ENCODE results near the gene VEGFA. TPM values are rescaled to one million over a fixed set of nuclear protein-coding genes. Genes with fewer than 3 reads are reported as not detected.

The VEGFA gene
- total RNA-seq, 4 donors from 2014 or later = 36.2 to 91.3 (median 70.4) TPM

- TF ChIP-seq CTCF (IDR thresholded peaks at IDR 0.05) (no peak), POLR2A (IDR thresholded peaks at IDR 0.05) (no peak)
- 83 to 95% methylated on average over 5 of the region's 5 CpGs for whole genome bisulfite sequencing, 2 donors
- intact Hi-C loops (cut with DNase I; ENCODE audit: low total_unique reads) = no loop called here
- no peak for DNase-seq (ENCODE audit: low spot score in 2 of 2)
- no peak overlapping the region for H3K4me3 ChIP-seq (ENCODE audit: low read depth, poor library complexity, severe bottlenecking)
Observed at GRCh38 chr6:43805699-43806042, 35.7 kb downstream of the VEGFA start.

- intact Hi-C loops (cut with DNase I; ENCODE audit: low total_unique reads) = no loop called here
- WGBS, 2 donors = 82 to 85% methylated on average over 9 of the region's 9 CpGs
- no peak for DNase-seq (ENCODE audit: low spot score in 2 of 2)
- H3K4me3 ChIP-seq (ENCODE audit: low read depth, poor library complexity, severe bottlenecking) = no peak overlapping the region
- TF ChIP-seq CTCF (IDR thresholded peaks at IDR 0.05) (no peak), POLR2A (IDR thresholded peaks at IDR 0.05) (no peak)
Observed at GRCh38 chr6:43806043-43806757, 36.2 kb downstream of the VEGFA start.

- intact Hi-C loops (cut with DNase I; ENCODE audit: low total_unique reads) = no loop called here
- 89% methylated on average over 5 of the region's 5 CpGs for WGBS, 2 donors
- no peak for DNase-seq (ENCODE audit: low spot score in 2 of 2)
- H3K4me3 ChIP-seq (ENCODE audit: low read depth, poor library complexity, severe bottlenecking) = no peak overlapping the region
- TF ChIP-seq POLR2A (IDR thresholded peaks at IDR 0.05) (no peak), CTCF (IDR thresholded peaks at IDR 0.05) (no peak)
Observed at GRCh38 chr6:43806758-43807227, 36.8 kb downstream of the VEGFA start.

GRCh38 chr6:43807228-43808061 is 37.4 kb downstream of the VEGFA start:
- intact Hi-C loops (cut with DNase I; ENCODE audit: low total_unique reads) = no loop called here
- H3K4me3 ChIP-seq (ENCODE audit: low read depth, poor library complexity, severe bottlenecking) = no peak overlapping the region
- DNase-seq (ENCODE audit: low spot score in 2 of 2) = no peak
- whole genome bisulfite sequencing, 2 donors = 37 to 51% methylated on average over 11 of the region's 11 CpGs
- no peak for TF ChIP-seq CTCF (IDR thresholded peaks at IDR 0.05)
- TF ChIP-seq POLR2A (IDR thresholded peaks at IDR 0.05) = no peak

- intact Hi-C loops (cut with DNase I; ENCODE audit: low total_unique reads) = no loop called here
- no peak overlapping the region for H3K4me3 ChIP-seq (ENCODE audit: low read depth, poor library complexity, severe bottlenecking)
- TF ChIP-seq CTCF (IDR thresholded peaks at IDR 0.05) (no peak), POLR2A (IDR thresholded peaks at IDR 0.05) (no peak)
- 93 to 96% methylated on average over 7 of the region's 7 CpGs for WGBS, 2 donors
- no peak for DNase-seq (ENCODE audit: low spot score in 2 of 2)
Observed at GRCh38 chr6:43808412-43808811, 38.4 kb downstream of the VEGFA start.

Data from lower leg skin (tissue), 4 donors.